Testis (tissue), 3 donors: ENCODE data around the gene MRNIP. TPM values are rescaled to one million over a fixed set of nuclear protein-coding genes. Genes with fewer than 3 reads are reported as not detected.

Source experiments
- DNase-seq: peaks from one replicate; pipeline ENCODE4 v3.0.0-alpha.2; 2019
- H3K27ac ChIP-seq, 2 donors: fragments of 200-600 bp; sonication (generic); one replicate each; pipeline ENCODE4 v1.5.1; 2019
- H3K27me3 ChIP-seq: fragments of 200-600 bp; sonication (generic); one replicate; pipeline ENCODE4 v1.5.1; 2019
- H3K36me3 ChIP-seq: fragments of 200-600 bp; sonication (generic); one replicate; pipeline ENCODE4 v1.5.1; 2017; ENCODE audit warnings: low read depth; ENCODE audit errors: missing control alignments
- H3K4me1 ChIP-seq: fragments of 200-600 bp; sonication (generic); one replicate; pipeline ENCODE4 v1.5.1; 2019
- H3K4me3 ChIP-seq, 2 donors: fragments of 200-600 bp; sonication (generic); one replicate each; pipeline ENCODE4 v1.5.1; 2017 to 2019
- H3K9me3 ChIP-seq: fragments of 200-600 bp; sonication (generic); one replicate; pipeline ENCODE4 v1.5.1; 2017
- POLR2A ChIP-seq: fragments of 450-650 bp; IDR thresholded peaks from one replicate; pipeline ENCODE4 v1.6.1; 2017; ENCODE audit warnings: antibody characterized with exemption, mild to moderate bottlenecking, moderate library complexity
- WGBS, 2 donors: methylation state at CpG; one replicate each; pipeline ENCODE4 v1.1.5; 2018; 5-methylcytosine and 5-hydroxymethylcytosine counted together
- intact Hi-C: fragments of 100-400 bp; cut with DNase I; formaldehyde crosslinking; loops from one replicate; pipeline ENCODE4 v1.15.1; 2023; ENCODE audit warnings: low total_unique reads
- polyA plus RNA-seq: library from polyadenylated mRNA; stranded (reverse); fragments of 350-450 nt; fragmentation: Illumina TruSeq; extraction: RNeasy Lipid Tissue Mini Kit (QIAGEN cat#74804); gene quantifications from one replicate; pipeline ENCODE4 v1.2.3, GENCODE V29; 2014; ENCODE audit warnings: low read depth, low replicate concordance; ENCODE audit not compliant: insufficient read depth
- total RNA-seq, 2 donors: library from RNA; depleted of rRNA; stranded (reverse); fragments of >200 nt; gene quantifications; one replicate each; pipeline ENCODE4 v1.2.3, GENCODE V29; 2016
- TF ChIP-seq, protein P1 (sequence below), 3 experiments: fragments of 450-650 bp in 2 of 3; fragments of 200-600 bp in 1 of 3; sonication (generic) in 1 of 3; IDR thresholded peaks; one replicate each; pipeline ENCODE4 v1.5.1; 2016 to 2019; ENCODE audit warnings: antibody characterized with exemption in 3 of 3, mild to moderate bottlenecking in 2 of 3, moderate library complexity in 1 of 3

MRNIP gene
- total and polyA plus RNA-seq, 3 donors from 2014 or later, result 34.9 to 61.4 (median 58.7) TPM

DNA sequence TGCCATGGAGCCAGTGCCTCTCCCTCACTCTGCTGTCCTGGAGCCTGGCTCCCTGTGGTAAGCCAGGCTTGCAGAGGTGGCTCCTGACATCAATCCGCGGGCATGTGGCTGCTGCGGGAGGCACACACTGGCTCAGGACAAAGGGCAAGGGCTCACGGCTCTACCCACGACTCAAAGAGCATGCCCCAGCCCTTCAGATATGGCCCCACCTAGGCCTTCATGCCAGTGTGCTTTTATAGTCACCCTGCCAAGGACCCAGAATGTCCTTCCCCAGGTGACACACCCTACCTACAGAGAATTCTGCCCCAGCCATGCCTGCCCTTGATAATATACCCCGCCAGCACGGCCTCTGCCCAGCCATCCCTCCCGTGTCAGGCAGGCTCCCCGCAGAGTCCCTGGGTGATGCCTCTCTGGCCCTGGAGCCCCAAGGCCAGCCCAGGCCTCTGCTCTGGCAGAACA lies 53.5 kb downstream of the MRNIP start:
- Histone ChIP-seq H3K4me1 (peaks cover 35% of the 10 kb centered on the region), H3K27ac (peak overlapping the region; percentile 86 to 96), H3K27me3 (no peaks in the 10 kb centered on the region), H3K9me3 (no peaks in the 10 kb centered on the region), H3K36me3 (no peaks in the 10 kb centered on the region), H3K4me3 (peak overlapping the region; percentile 86 to 88)
- no peak for TF ChIP-seq POLR2A
- TF ChIP-seq, protein P1, sequence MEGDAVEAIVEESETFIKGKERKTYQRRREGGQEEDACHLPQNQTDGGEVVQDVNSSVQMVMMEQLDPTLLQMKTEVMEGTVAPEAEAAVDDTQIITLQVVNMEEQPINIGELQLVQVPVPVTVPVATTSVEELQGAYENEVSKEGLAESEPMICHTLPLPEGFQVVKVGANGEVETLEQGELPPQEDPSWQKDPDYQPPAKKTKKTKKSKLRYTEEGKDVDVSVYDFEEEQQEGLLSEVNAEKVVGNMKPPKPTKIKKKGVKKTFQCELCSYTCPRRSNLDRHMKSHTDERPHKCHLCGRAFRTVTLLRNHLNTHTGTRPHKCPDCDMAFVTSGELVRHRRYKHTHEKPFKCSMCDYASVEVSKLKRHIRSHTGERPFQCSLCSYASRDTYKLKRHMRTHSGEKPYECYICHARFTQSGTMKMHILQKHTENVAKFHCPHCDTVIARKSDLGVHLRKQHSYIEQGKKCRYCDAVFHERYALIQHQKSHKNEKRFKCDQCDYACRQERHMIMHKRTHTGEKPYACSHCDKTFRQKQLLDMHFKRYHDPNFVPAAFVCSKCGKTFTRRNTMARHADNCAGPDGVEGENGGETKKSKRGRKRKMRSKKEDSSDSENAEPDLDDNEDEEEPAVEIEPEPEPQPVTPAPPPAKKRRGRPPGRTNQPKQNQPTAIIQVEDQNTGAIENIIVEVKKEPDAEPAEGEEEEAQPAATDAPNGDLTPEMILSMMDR (IDR thresholded peaks at IDR 0.05), result no peak
- no peak for DNase-seq
- intact Hi-C loops, result no loop called here
- 54% methylated on average over 6 of the region's 9 CpGs; no CpG with 5 or more reads in 1 of the 2 donors for WGBS, 2 donors

- 89 to 93% methylated on average over 5 to 8 of the region's 8 CpGs for WGBS, 2 donors
- no peak for DNase-seq
- H3K27me3 ChIP-seq, result no peaks in the 10 kb centered on the region
These were observed 54.1 kb downstream of the MRNIP start for GRCh38 chr5:179804555-179804947.

GRCh38 chr5:179803651-179804554 lies 54.7 kb downstream of the MRNIP start:
- Histone ChIP-seq H3K4me1 (peaks cover 35% of the 10 kb centered on the region), H3K4me3 (no peak overlapping the region), H3K9me3 (no peaks in the 10 kb centered on the region), H3K36me3 (no peaks in the 10 kb centered on the region), H3K27ac (peak overlapping the region in 1 of 2 donors; percentile 31), H3K27me3 (no peaks in the 10 kb centered on the region)
- no peak for TF ChIP-seq POLR2A
- TF ChIP-seq, protein P1 (IDR thresholded peaks at IDR 0.05), result no peak
- 67 to 78% methylated on average over 11 to 17 of the region's 18 CpGs for WGBS, 2 donors
- intact Hi-C loops, result no loop called here
- peak; percentile 82 for DNase-seq

More at GRCh38 chr5:179804555-179804947, 54.1 kb downstream of the MRNIP start:
- Histone ChIP-seq H3K36me3 (no peaks in the 10 kb centered on the region), H3K27ac (peak overlapping the region; percentile 86 to 96), H3K4me1 (peaks cover 35% of the 10 kb centered on the region), H3K4me3 (no peak overlapping the region), H3K9me3 (no peaks in the 10 kb centered on the region)
- TF ChIP-seq POLR2A, result no peak
- TF ChIP-seq, protein P1 (IDR thresholded peaks at IDR 0.05), result no peak
- intact Hi-C loops, result no loop called here

GRCh38 chr5:179802950-179803562 lies 55.6 kb downstream of the MRNIP start:
- Histone ChIP-seq H3K27me3 (no peaks in the 10 kb centered on the region), H3K27ac (peak overlapping the region in 1 of 2 donors; percentile 31), H3K9me3 (no peaks in the 10 kb centered on the region), H3K4me1 (peaks cover 35% of the 10 kb centered on the region), H3K4me3 (no peak overlapping the region), H3K36me3 (no peaks in the 10 kb centered on the region)
- intact Hi-C loops, result no loop called here
- TF ChIP-seq, protein P1 (IDR thresholded peaks at IDR 0.05), result no peak
- no peak for TF ChIP-seq POLR2A
- 68 to 90% methylated on average over 2 to 11 of the region's 11 CpGs for WGBS, 2 donors
- DNase-seq, result no peak
